Liver (tissue), 9 donors: ENCODE data around the gene ANP32B. TPM values are rescaled to one million over a fixed set of nuclear protein-coding genes. Genes with fewer than 3 reads are reported as not detected.

ENCODE experiments used
- DNase-seq: peaks from one replicate; pipeline ENCODE4 v3.0.0-alpha.2; 2017; ENCODE audit warnings: low spot score
- H3K27ac ChIP-seq, 2 donors: one replicate each; pipeline ENCODE4 v1.7.0; 2013; ENCODE audit warnings: inconsistent platforms in 2 of 2, low read length in 2 of 2, control low read depth in 1 of 2, low read depth in 1 of 2, mild to moderate bottlenecking in 1 of 2
- H3K27me3 ChIP-seq, 4 donors: one replicate each; pipeline versions ENCODE4 v1.6.1 to v1.7.0; 2013; ENCODE audit warnings: low read length in 3 of 4, inconsistent platforms in 1 of 4, mild to moderate bottlenecking in 1 of 4, moderate library complexity in 1 of 4; ENCODE audit not compliant: control insufficient read depth in 4 of 4, insufficient read depth in 4 of 4
- H3K36me3 ChIP-seq, 4 donors: one replicate each; pipeline versions ENCODE4 v1.6.1 to v1.7.0; 2013; ENCODE audit warnings: low read length in 3 of 4, mild to moderate bottlenecking in 3 of 4, low read depth in 1 of 4, moderate library complexity in 1 of 4; ENCODE audit not compliant: control insufficient read depth in 4 of 4, insufficient read depth in 3 of 4
- H3K4me1 ChIP-seq, 4 donors: one replicate each; pipeline versions ENCODE4 v1.6.1 to v1.7.0; 2013; ENCODE audit warnings: low read length in 3 of 4, mild to moderate bottlenecking in 3 of 4, moderate library complexity in 1 of 4; ENCODE audit not compliant: control insufficient read depth in 4 of 4, insufficient read depth in 4 of 4
- H3K4me3 ChIP-seq, 3 donors: one replicate each; pipeline versions ENCODE4 v1.6.1 to v1.7.0; 2013; ENCODE audit warnings: low read length in 3 of 3, control low read depth in 1 of 3, low read depth in 1 of 3, mild to moderate bottlenecking in 1 of 3
- H3K9ac ChIP-seq, 2 donors: one replicate each; pipeline ENCODE4 v1.7.0; 2013; ENCODE audit warnings: low read length in 2 of 2, mild to moderate bottlenecking in 2 of 2, moderate library complexity in 2 of 2, control low read depth in 1 of 2, low read depth in 1 of 2
- H3K9me3 ChIP-seq, 4 donors: one replicate each; pipeline versions ENCODE4 v1.6.1 to v1.7.0; 2013; ENCODE audit warnings: low read length in 3 of 4; ENCODE audit not compliant: control insufficient read depth in 4 of 4
- EGR1 ChIP-seq, 2 donors: IDR thresholded peaks; 2 replicates each; pipeline ENCODE4 v1.6.1; 2016 to 2018; ENCODE audit warnings: antibody characterized with exemption in 2 of 2, low read depth in 2 of 2
- FOXA1 ChIP-seq: IDR thresholded peaks from 2 replicates; pipeline ENCODE4 v1.6.1; 2016; ENCODE audit warnings: antibody characterized with exemption
- FOXA2 ChIP-seq: IDR thresholded peaks from 2 replicates; pipeline ENCODE4 v1.6.1; 2016; ENCODE audit warnings: antibody characterized with exemption
- GABPA ChIP-seq, 2 donors: IDR thresholded peaks in 1 of 2; conservative IDR thresholded peaks in 1 of 2; 2 replicates each; pipeline ENCODE4 v1.6.1; 2016; ENCODE audit warnings: antibody characterized with exemption in 2 of 2, mild to moderate bottlenecking in 1 of 2, moderate library complexity in 1 of 2
- HNF4A ChIP-seq, 2 donors: conservative IDR thresholded peaks; 2 replicates each; pipeline ENCODE4 v1.6.1; 2016; ENCODE audit warnings: antibody characterized with exemption in 2 of 2, mild to moderate bottlenecking in 2 of 2
- HNF4G ChIP-seq: IDR thresholded peaks from 2 replicates; pipeline ENCODE4 v1.6.1; 2016; ENCODE audit warnings: antibody characterized with exemption
- JUND ChIP-seq, 2 donors: IDR thresholded peaks; 2 replicates each; pipeline ENCODE4 v1.6.1; 2016; ENCODE audit warnings: antibody characterized with exemption in 2 of 2
- RAD21 ChIP-seq, 2 donors: IDR thresholded peaks; 2 replicates each; pipeline ENCODE4 v1.6.1; 2016; ENCODE audit warnings: antibody characterized with exemption in 2 of 2, mild to moderate bottlenecking in 2 of 2
- RXRA ChIP-seq, 2 donors: IDR thresholded peaks; 2 replicates each; pipeline ENCODE4 v1.6.1; 2017 to 2018; ENCODE audit warnings: antibody characterized with exemption in 2 of 2, mild to moderate bottlenecking in 1 of 2
- SP1 ChIP-seq: IDR thresholded peaks from 2 replicates; pipeline ENCODE4 v1.6.1; 2018; ENCODE audit warnings: antibody characterized with exemption, mild to moderate bottlenecking
- TAF1 ChIP-seq: conservative IDR thresholded peaks from 2 replicates; pipeline ENCODE4 v1.6.1; 2016; ENCODE audit warnings: antibody characterized with exemption, mild to moderate bottlenecking
- WGBS: extraction: QIAGEN DNeasy Blood & Tissue Kit; methylation state at CpG from one replicate; pipeline ENCODE4 v1.1.7; 2013; 5-methylcytosine and 5-hydroxymethylcytosine counted together
- polyA plus RNA-seq, 2 donors: library from polyadenylated mRNA; stranded (reverse) in 1 of 2; unstranded in 1 of 2; fragments of 200-250 nt in 1 of 2; fragments of >200 nt in 1 of 2; fragmentation: Nextera tagmentation in 1 of 2; extraction: Ambion mirVana in 1 of 2; gene quantifications; one replicate each; pipeline versions ENCODE4 v1.2.1 to v1.2.3, GENCODE V29; 2013 to 2015
- total RNA-seq, 2 donors: library from RNA; depleted of rRNA; stranded (reverse); fragments of >200 nt; gene quantifications; one replicate each; pipeline ENCODE4 v1.2.3, GENCODE V29; 2014
- TF ChIP-seq, protein P1 (sequence below): IDR thresholded peaks from 2 replicates; pipeline ENCODE4 v1.6.1; 2016; ENCODE audit warnings: antibody characterized with exemption
- TF ChIP-seq, protein P2 (sequence below): IDR thresholded peaks from 2 replicates; pipeline ENCODE4 v1.6.1; 2016; ENCODE audit warnings: antibody characterized with exemption, mild to moderate bottlenecking
- TF ChIP-seq, protein P3 (sequence below): fragments of 150-350 bp; IDR thresholded peaks from 2 replicates; pipeline ENCODE4 v1.5.1; 2017; ENCODE audit warnings: improper control_type of control experiment, low read depth, low read length; ENCODE audit not compliant: missing input control
- TF ChIP-seq, protein P4 (sequence below): IDR thresholded peaks from 2 replicates; pipeline ENCODE4 v1.6.1; 2016; ENCODE audit warnings: antibody characterized with exemption
- donor health status: healthy.
- donor health status: healthy.
- donor health status: healthy.
- donor health status: healthy.
- donor health status: healthy.

ANP32B gene
- total and polyA plus RNA-seq, 4 donors: 4.0 to 39.4 (median 27.0) TPM

DNA sequence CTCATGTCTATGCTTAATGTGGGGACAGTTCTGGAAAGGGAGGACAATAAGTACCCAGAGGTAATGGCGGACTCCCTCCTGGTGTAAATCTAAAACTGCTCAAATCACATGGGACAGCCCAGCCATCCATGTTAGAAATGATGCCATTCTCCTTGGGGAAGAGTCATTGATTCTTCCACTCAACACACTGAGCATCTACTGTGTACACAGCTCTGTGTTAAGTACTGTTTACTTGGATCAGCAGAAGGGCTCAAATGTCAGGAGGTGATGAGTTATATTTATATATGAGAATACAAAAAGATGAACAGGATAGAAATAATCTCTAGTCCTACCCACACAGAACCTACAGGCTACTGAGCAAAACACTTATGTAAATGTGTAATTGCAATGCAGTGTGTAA lies 41.6 kb downstream of the ANP32B start:
- no peak overlapping the region for H3K27ac ChIP-seq

DNA sequence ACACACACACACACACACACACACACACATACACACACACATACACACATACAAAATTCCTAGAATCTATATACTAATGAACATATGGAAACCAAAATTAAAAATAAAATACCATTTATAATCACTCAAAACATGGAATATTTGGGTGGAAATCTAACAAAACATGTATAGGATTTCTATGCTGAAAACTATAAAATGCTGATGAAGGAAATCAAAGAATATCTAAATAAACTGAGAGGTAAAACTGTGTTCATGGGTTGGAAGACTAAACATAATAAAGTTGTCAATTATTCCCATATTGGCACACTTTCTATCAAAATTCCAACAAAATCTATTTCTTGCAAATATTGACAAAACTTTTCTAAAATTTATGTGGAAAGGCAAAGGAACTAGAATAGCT lies 48.0 kb downstream of the ANP32B start:
- H3K9me3 ChIP-seq: no peaks in the 10 kb centered on the region
- no peaks in the 10 kb centered on the region for H3K36me3 ChIP-seq
- TF ChIP-seq RXRA (IDR thresholded peaks at IDR 0.05): no peak
- no peak for TF ChIP-seq RAD21 (IDR thresholded peaks at IDR 0.05)
- TF ChIP-seq, protein P1, sequence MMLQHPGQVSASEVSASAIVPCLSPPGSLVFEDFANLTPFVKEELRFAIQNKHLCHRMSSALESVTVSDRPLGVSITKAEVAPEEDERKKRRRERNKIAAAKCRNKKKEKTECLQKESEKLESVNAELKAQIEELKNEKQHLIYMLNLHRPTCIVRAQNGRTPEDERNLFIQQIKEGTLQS: no peak
- TF ChIP-seq TAF1: no peak
- TF ChIP-seq EGR1 (IDR thresholded peaks at IDR 0.05; ENCODE audit: low read depth in 2 of 2): no peak
- no peak for TF ChIP-seq GABPA (IDR thresholded peaks at IDR 0.05 in 1 of 2, conservative IDR thresholded peaks at IDR 0.05 in 1 of 2)
- TF ChIP-seq SP1: no peak
- TF ChIP-seq FOXA1: no peak
- TF ChIP-seq HNF4A (conservative IDR thresholded peaks at IDR 0.05): no peak
- no peak for TF ChIP-seq JUND (IDR thresholded peaks at IDR 0.05)
- TF ChIP-seq, protein P2, sequence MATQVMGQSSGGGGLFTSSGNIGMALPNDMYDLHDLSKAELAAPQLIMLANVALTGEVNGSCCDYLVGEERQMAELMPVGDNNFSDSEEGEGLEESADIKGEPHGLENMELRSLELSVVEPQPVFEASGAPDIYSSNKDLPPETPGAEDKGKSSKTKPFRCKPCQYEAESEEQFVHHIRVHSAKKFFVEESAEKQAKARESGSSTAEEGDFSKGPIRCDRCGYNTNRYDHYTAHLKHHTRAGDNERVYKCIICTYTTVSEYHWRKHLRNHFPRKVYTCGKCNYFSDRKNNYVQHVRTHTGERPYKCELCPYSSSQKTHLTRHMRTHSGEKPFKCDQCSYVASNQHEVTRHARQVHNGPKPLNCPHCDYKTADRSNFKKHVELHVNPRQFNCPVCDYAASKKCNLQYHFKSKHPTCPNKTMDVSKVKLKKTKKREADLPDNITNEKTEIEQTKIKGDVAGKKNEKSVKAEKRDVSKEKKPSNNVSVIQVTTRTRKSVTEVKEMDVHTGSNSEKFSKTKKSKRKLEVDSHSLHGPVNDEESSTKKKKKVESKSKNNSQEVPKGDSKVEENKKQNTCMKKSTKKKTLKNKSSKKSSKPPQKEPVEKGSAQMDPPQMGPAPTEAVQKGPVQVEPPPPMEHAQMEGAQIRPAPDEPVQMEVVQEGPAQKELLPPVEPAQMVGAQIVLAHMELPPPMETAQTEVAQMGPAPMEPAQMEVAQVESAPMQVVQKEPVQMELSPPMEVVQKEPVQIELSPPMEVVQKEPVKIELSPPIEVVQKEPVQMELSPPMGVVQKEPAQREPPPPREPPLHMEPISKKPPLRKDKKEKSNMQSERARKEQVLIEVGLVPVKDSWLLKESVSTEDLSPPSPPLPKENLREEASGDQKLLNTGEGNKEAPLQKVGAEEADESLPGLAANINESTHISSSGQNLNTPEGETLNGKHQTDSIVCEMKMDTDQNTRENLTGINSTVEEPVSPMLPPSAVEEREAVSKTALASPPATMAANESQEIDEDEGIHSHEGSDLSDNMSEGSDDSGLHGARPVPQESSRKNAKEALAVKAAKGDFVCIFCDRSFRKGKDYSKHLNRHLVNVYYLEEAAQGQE: no peak
- TF ChIP-seq HNF4G: no peak
- TF ChIP-seq, protein P3, sequence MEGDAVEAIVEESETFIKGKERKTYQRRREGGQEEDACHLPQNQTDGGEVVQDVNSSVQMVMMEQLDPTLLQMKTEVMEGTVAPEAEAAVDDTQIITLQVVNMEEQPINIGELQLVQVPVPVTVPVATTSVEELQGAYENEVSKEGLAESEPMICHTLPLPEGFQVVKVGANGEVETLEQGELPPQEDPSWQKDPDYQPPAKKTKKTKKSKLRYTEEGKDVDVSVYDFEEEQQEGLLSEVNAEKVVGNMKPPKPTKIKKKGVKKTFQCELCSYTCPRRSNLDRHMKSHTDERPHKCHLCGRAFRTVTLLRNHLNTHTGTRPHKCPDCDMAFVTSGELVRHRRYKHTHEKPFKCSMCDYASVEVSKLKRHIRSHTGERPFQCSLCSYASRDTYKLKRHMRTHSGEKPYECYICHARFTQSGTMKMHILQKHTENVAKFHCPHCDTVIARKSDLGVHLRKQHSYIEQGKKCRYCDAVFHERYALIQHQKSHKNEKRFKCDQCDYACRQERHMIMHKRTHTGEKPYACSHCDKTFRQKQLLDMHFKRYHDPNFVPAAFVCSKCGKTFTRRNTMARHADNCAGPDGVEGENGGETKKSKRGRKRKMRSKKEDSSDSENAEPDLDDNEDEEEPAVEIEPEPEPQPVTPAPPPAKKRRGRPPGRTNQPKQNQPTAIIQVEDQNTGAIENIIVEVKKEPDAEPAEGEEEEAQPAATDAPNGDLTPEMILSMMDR: no peak
- no peak for TF ChIP-seq FOXA2
- H3K4me1 ChIP-seq: peaks cover 0 to 6% (median 2%) of the 10 kb centered on the region in 4 donors
- no peak overlapping the region for H3K4me3 ChIP-seq
- H3K9ac ChIP-seq: no peak overlapping the region
- no peak for DNase-seq
- H3K27me3 ChIP-seq: no peaks in the 10 kb centered on the region
- H3K27ac ChIP-seq: no peak overlapping the region

More for the DNA sequence above, 41.6 kb downstream of the ANP32B start:
- H3K4me3 ChIP-seq: no peak overlapping the region
- peaks cover 0 to 2% (median under 1%) of the 10 kb centered on the region in 4 donors for H3K36me3 ChIP-seq
- 94% methylated on average over 1 of the region's 1 CpG for WGBS
- no peaks in the 10 kb centered on the region for H3K9me3 ChIP-seq
- H3K27me3 ChIP-seq: no peaks in the 10 kb centered on the region
- TF ChIP-seq FOXA2: no peak
- TF ChIP-seq, protein P1: no peak
- TF ChIP-seq GABPA (IDR thresholded peaks at IDR 0.05 in 1 of 2, conservative IDR thresholded peaks at IDR 0.05 in 1 of 2): no peak
- no peak for TF ChIP-seq FOXA1
- TF ChIP-seq, protein P4, sequence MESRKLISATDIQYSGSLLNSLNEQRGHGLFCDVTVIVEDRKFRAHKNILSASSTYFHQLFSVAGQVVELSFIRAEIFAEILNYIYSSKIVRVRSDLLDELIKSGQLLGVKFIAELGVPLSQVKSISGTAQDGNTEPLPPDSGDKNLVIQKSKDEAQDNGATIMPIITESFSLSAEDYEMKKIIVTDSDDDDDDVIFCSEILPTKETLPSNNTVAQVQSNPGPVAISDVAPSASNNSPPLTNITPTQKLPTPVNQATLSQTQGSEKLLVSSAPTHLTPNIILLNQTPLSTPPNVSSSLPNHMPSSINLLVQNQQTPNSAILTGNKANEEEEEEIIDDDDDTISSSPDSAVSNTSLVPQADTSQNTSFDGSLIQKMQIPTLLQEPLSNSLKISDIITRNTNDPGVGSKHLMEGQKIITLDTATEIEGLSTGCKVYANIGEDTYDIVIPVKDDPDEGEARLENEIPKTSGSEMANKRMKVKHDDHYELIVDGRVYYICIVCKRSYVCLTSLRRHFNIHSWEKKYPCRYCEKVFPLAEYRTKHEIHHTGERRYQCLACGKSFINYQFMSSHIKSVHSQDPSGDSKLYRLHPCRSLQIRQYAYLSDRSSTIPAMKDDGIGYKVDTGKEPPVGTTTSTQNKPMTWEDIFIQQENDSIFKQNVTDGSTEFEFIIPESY: no peak
- TF ChIP-seq SP1: no peak
- no peaks in the 10 kb centered on the region for H3K4me1 ChIP-seq
- no peak overlapping the region for H3K9ac ChIP-seq
- DNase-seq: no peak
